Measurements from ENCODE around the gene MATN3. TPM values are rescaled to one million over a fixed set of nuclear protein-coding genes. Genes with fewer than 3 reads are reported as not detected.

The MATN3 gene
- total and polyA plus RNA-seq, 3 donors from 2014 or later, result 1.9 to 2.7 (median 2.1) TPM

DNA sequence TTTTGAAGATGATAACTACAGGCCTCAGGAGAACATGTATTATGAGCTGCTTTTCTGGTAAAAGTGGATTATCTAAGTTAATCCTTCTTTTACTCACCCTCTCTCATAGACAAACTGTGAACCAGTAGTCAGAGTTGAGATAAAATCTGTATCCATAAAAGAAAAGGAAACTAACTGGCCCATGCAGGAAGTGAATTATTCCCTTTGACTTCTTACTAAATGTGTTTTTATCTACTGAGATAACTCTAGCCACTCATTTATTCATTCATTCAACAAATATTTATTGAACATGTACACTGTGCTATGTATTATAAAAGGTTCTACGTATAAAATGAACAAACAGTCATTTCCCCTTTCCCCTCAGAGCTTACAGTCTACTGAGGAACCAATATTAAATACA is 32.5 kb downstream of the MATN3 start:
- TF ChIP-seq, protein P1, sequence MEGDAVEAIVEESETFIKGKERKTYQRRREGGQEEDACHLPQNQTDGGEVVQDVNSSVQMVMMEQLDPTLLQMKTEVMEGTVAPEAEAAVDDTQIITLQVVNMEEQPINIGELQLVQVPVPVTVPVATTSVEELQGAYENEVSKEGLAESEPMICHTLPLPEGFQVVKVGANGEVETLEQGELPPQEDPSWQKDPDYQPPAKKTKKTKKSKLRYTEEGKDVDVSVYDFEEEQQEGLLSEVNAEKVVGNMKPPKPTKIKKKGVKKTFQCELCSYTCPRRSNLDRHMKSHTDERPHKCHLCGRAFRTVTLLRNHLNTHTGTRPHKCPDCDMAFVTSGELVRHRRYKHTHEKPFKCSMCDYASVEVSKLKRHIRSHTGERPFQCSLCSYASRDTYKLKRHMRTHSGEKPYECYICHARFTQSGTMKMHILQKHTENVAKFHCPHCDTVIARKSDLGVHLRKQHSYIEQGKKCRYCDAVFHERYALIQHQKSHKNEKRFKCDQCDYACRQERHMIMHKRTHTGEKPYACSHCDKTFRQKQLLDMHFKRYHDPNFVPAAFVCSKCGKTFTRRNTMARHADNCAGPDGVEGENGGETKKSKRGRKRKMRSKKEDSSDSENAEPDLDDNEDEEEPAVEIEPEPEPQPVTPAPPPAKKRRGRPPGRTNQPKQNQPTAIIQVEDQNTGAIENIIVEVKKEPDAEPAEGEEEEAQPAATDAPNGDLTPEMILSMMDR (IDR thresholded peaks at IDR 0.05), result no peak
- TF ChIP-seq POLR2A (IDR thresholded peaks at IDR 0.05), result no peak
- H3K36me3 ChIP-seq (ENCODE audit: low read depth, missing control alignments), result no peaks in the 10 kb centered on the region
- H3K4me3 ChIP-seq, result no peak overlapping the region
- H3K27me3 ChIP-seq, result no peaks in the 10 kb centered on the region
- no peaks in the 10 kb centered on the region for H3K4me1 ChIP-seq
- no peaks in the 10 kb centered on the region for H3K9me3 ChIP-seq
- DNase-seq, result no peak
- 88 to 91% methylated on average over 1 of the region's 1 CpG for WGBS, 2 donors
- intact Hi-C loops (cut with DNase I; ENCODE audit: low total_unique reads), result no loop called here
- H3K27ac ChIP-seq, result no peak overlapping the region

DNA sequence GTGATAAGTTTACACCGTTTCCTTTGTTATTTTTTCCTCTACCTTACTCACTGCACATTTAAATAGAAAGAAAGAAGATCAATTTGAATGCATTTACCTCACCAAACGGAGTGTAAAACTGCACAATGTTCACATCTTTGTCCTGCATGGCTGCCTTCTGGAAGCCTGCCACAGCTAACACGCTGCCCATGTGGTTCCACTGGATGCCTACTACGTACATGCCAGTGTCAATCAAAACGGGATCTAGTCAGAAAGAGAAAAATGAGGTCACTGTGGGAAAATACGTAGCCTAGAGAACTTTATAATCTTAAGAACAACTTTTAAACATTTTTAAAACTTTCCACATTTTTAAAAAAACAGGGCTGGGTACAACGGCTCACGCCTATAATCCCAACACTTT is 39.0 kb downstream of the MATN3 start:
- H3K27me3 ChIP-seq, result no peaks in the 10 kb centered on the region
- intact Hi-C loops (cut with DNase I; ENCODE audit: low total_unique reads), result no loop called here
- DNase-seq, result no peak
- no peak overlapping the region for H3K4me3 ChIP-seq
- no peak for TF ChIP-seq POLR2A (IDR thresholded peaks at IDR 0.05)
- TF ChIP-seq, protein P1 (IDR thresholded peaks at IDR 0.05), result no peak
- H3K4me1 ChIP-seq, result no peaks in the 10 kb centered on the region
- 88 to 94% methylated on average over 8 of the region's 8 CpGs for WGBS, 2 donors
- H3K36me3 ChIP-seq (ENCODE audit: low read depth, missing control alignments), result no peaks in the 10 kb centered on the region
- no peaks in the 10 kb centered on the region for H3K9me3 ChIP-seq
- H3K27ac ChIP-seq, result no peak overlapping the region

DNA sequence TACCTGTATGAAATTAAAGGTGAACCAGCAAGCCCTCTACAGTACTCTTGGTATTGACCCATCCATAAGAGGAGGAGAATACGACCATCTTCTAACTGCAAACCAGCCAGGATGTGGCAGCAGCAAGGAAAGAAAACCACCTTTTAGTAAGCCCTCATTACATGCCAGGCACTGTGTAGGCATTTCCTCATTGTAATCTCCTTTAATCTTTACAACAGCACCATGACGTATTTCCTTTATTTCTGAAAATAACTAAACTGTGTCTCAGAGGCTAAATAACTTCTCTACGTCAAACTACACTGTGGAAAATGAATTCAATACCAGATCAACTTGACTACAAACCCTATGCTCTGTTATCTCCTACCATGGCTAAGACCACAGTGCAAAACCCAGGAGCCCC is 40.8 kb downstream of the MATN3 start:
- intact Hi-C loops (cut with DNase I; ENCODE audit: low total_unique reads), result no loop called here
- no peak for DNase-seq
- Histone ChIP-seq H3K4me3 (no peak overlapping the region), H3K9me3 (no peaks in the 10 kb centered on the region), H3K36me3 (ENCODE audit: low read depth, missing control alignments) (no peaks in the 10 kb centered on the region), H3K27ac (no peak overlapping the region), H3K27me3 (no peaks in the 10 kb centered on the region), H3K4me1 (no peaks in the 10 kb centered on the region)
- TF ChIP-seq POLR2A (IDR thresholded peaks at IDR 0.05), result no peak
- TF ChIP-seq, protein P1 (IDR thresholded peaks at IDR 0.05), result no peak
- 84 to 96% methylated on average over 3 of the region's 3 CpGs for WGBS, 2 donors

DNA sequence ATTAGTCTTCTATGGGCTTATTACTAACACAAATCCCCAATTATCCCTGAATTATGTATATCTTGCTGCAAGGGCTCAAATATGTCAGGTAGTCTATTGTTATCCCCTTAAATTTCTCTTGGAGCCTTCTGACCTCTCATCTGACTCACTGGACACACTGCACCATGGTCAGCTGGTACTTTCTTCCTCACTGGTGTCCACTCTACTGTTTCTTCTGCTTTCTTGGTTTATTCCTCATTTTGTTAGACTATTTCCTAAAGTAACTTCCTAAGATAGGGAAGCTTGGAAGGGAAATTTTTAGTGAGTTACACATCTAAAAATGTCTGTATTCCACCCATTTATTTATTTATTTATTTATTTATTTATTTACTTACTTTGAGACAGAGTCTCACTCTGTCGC is 49.1 kb downstream of the MATN3 start:
- no peak overlapping the region for H3K4me3 ChIP-seq
- H3K4me1 ChIP-seq, result no peaks in the 10 kb centered on the region
- no peak for DNase-seq
- WGBS, 2 donors, result 89 to 94% methylated on average over 1 of the region's 1 CpG
- no peaks in the 10 kb centered on the region for H3K9me3 ChIP-seq
- no peak overlapping the region for H3K27ac ChIP-seq
- no peak for TF ChIP-seq POLR2A (IDR thresholded peaks at IDR 0.05)
- TF ChIP-seq, protein P1 (IDR thresholded peaks at IDR 0.05), result no peak
- intact Hi-C loops (cut with DNase I; ENCODE audit: low total_unique reads), result loop anchor here (10.0 kb wide), 1 partner anchor 131 kb away; no protein-coding TSS in a partner anchor
- no peaks in the 10 kb centered on the region for H3K27me3 ChIP-seq
- no peaks in the 10 kb centered on the region for H3K36me3 ChIP-seq (ENCODE audit: low read depth, missing control alignments)

Measured in testis (tissue), 3 donors.